CD4-positive, alpha-beta T cell treated with Interferon alpha-2 for 1 hour (primary cell): Measurements from ENCODE around the gene CNOT3.

ENCODE experiments used
- DNase-seq, 2 donors: peaks; one replicate each; pipeline ENCODE4 v3.0.0-alpha.2; 2020 to 2022

CNOT3 gene

DNA sequence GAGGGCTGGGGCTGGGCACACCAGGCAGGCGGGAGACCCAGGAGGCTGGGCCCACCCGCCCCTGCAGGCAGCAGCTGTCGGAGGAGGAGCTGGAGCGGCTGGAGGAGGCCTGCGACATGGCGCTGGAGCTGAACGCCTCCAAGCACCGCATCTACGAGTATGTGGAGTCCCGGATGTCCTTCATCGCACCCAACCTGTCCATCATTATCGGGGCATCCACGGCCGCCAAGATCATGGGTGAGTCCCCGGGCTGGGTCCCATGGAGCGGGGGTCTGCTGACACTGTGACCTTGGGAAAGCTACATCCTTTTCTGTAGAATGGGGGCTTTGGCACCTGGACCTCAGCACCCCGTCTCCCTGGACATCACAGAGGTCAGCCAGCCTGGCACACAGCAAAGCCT is 13.9 kb upstream of the CNOT3 start:
- DNase-seq, result no peak

DNA sequence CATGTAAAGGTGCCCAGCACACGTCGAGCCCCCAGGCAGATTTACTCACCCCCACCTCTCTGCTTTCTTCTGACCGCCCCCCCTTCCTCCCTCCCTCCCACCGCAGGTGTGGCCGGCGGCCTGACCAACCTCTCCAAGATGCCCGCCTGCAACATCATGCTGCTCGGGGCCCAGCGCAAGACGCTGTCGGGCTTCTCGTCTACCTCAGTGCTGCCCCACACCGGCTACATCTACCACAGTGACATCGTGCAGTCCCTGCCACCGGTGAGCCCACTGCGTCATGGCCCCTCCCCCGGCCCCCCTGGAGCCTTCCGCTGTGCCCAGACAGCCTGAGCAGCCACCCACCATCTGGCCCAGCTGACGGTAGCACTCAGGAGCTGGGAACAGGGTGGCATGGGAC is 13.2 kb upstream of the CNOT3 start:
- no peak for DNase-seq

DNA sequence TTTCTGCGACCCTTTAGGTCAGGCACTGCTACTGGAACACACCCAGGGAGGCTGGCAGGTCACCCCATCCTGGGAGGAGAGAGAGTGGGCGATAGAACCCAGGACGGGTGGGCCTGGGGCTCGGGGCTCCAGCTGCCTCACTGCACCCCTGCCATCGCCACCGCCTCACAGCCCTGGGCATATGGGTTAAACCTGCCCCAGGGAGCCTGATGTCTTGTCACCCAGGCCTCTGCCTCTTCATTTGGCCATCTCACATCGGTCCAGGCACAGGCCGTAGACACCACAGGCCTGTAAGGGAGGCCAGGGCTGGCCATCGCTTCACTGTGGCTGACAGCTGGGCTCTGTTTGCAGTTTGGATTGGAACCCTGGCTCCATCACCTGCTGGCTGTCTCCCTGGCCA is 11.8 kb upstream of the CNOT3 start:
- DNase-seq, result no peak

DNA sequence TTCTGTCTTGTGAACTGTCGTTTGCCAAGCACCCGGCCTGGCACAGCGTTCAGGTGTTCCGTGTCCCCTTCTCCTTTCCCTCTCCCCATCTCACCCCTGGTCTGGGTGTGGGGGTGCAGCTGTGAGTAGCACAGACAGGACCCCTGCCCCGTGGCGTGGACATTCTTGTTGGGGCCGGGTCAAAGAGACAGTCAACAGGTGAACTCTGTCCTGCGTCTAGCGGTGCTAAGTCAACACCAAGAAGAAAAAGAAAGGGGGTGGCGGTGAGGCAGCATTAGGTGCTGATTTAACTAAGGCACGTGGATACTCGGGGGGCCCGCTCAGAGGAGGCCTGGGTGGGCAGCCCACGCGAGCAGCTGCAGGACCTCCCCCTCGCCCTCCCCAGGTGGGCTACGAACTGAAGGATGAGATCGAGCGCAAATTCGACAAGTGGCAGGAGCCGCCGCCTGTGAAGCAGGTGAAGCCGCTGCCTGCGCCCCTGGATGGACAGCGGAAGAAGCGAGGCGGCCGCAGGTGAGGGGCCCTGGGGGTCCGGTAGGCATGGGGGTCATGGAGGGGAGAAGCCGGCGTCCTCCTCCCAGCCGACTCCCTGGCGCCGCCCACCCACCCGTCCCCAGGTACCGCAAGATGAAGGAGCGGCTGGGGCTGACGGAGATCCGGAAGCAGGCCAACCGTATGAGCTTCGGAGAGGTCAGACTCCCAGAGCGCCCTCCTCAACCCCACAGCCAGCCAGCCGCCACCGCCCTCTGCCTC is 9.7 kb upstream of the CNOT3 start:
- DNase-seq, result no peak

DNA sequence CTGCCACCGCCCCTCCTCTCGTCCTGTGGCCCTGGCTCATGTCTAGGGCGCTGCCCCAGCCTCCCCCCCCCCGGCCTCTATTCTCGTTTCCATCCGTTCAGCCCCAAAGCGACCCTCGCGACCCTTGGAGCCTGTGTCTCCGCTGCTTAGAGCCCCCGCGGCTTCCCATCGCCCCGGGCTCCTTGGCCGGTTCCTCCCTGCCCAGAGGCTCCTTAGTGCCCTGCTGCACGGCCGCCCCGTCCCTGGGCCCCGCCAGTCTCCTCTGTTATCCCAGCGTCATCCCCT is 9.2 kb upstream of the CNOT3 start:
- no peak for DNase-seq

DNA sequence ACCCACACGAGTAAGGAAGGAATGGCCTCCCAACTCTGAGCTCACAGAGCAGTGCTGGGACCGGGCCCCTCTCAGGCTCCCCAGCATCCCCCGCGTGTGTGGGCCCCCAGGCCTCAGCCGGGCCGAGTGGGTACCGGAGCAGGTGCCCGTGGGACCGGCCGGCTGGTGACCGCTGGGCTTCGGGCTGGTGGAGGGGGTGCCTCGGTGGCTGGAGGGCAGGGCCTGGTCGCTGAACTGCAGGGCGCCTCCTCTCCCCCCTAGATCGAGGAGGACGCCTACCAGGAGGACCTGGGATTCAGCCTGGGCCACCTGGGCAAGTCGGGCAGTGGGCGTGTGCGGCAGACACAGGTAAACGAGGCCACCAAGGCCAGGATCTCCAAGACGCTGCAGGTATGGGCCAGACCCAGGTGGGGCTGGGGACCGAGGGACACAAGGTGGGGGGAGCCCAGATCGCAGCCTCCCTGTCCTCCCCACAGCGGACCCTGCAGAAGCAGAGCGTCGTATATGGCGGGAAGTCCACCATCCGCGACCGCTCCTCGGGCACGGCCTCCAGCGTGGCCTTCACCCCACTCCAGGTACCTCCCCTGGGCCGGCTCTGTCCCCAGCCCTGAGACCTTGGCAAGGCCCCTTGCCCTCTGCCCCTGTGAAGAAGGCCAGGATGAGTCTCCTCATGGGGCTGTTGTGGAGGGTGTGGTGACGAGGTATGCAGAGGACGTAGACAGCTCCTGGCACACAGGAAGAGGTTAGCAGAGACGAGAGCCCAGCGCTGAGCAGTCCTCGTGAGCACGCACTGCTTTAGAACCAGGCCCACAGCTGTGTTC is 8.6 kb upstream of the CNOT3 start:
- no peak for DNase-seq

DNA sequence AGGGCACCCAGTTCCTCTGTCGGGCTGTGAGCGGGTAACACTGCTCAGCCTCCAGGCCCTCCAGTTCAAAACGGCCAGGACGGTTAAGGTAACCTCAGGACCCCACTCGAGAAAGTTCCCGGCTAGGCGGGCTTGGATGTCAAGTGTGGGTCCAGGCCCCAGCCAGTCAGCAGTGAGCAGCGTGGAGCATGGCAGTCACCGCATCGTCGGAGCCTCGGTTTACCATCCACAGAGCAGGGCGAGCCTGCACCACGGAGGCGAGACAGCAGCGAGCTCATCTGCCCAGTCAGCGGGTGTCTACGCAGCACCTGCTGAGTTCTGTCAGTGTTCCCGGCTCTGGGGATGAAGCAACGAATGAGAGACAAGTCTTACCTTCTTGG is 8.0 kb upstream of the CNOT3 start:
- no peak for DNase-seq

DNA sequence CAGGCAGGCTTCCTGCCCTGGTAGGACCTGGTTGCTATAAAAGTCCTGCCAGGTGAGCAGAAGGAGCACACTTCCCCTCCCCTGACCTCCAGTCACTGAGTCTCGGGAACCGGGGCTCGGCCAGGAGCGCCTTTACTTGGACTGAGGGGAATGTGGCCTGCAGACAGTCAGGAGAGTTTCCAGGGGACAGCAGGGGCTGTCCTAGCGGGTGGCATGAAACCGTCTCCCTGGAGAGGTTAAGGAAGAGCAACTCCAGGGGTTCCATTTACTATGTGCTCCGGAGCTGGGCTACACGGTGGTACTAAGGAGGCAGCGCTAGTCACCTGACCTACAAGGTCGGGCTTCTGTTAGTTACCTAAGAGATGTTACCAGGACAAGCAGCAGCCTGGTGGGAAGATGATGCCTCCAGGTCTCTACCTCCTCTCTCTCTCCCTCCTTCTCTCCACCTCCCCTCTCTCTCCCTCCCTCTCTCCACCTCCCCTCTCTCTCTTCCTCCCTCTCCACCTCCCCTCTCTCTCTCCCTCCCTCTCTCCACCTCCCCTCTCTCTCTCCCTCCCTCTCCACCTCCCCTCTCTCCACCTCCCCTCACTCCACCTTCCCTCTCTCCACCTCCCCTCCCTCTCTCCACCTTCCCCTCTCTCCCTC is 4.1 kb upstream of the CNOT3 start:
- no peak for DNase-seq

DNA sequence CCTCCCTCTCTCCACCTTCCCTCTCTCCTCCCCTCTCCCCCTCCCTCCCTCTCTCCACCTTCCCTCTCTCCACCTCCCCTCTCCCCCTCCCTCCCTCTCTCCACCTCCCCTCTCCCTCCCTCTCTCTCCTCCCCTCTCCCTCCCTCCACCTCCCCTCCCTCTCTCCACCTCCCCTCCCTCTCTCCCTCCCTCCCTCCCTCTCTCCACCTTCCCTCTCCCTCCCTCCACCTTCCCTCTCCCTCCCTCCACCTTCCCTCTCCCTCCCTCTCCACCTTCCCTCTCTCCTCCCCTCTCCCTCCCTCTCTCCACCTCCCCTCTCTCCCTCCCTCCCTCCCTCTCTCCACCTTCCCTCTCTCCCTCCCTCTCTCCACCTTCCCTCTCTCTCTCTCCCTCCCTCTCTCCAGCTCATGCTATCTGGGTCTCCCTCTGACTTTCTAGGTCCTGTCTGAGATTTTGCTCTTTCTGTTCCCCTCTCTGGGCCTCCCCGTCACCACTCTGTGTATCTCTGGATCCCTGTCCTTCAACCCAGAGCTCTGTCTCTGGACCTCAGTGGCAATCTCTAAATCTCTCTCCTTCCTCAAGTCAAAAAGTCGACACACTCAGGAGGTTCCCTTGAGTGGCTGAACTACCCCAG is 3.5 kb upstream of the CNOT3 start:
- no peak for DNase-seq

DNA sequence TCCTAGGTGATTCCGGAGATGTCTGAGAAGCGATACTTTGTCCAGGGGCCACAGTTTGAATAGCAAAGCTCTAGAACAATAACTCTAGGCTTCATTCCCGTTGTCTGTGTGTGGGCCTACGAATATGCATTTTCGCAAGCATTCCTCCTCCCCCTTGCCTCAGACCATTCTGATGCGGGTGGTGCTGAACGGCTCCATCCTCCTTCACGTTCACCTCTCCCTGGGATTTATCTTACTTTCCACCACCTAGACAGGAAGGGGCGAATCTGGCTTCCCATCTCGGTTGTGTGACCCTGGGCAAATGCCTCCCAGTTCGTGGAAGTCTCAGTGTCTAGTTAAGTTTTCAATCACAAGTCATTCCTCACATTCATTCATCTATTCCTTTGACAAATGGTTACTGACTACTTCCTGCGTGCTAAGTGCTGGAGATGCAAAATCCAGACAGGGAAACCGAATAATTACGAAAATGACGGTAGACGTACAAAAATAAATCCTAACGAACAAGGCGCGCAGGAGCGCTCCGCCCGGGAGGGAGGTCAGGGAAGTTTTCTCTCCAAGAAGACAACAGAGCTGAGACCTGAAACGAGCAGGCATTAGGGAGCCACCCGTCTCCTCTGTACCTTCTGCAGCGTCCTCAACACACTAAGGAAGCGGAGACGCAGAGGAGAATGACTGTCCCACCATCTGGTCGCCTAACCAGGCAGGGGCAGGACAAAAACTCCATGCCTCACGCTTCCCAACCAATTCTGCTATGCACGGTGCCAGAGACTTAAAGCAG is 1.3 kb upstream of the CNOT3 start:
- no peak for DNase-seq

DNA sequence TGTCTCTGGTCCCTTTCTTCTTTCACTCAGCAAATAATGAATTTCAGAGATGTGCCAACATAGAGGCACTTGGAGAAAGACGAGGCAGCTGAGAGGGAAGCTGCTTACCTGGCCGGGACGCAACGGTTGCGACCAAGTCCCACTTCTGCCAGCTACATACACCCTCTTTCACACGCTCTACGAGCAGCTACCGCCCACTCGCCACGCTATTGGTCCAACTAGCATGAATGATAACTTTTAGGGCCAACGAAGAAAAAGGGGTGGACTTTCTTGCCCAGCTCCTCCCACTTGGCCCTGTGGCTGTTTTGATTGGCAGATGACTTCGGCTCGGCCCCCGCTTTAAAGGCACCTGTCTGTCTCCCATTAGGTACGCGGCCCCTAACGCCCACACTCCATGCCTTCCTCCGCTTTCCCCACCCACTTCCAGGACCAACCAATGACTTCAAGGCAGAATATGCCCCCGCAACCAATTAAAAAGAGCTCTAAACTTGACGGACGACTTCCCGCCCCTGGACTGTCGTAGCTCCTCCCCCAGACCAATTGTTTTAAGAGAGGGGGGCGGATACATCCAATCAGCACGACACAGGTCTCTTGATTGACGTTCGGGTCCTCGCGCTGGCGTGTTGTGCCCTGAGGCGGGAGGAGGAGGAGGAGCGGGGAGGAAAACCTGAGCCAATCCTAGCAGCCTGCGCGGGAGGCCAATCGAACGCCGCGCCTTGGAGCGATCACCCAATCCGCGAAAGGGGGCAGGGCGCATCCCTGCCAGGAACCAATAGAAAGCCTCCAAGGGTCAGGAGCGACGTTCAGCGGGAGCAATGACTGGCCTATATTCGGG is 481 bp upstream of the CNOT3 start:
- peak; percentile 100 for DNase-seq

DNA sequence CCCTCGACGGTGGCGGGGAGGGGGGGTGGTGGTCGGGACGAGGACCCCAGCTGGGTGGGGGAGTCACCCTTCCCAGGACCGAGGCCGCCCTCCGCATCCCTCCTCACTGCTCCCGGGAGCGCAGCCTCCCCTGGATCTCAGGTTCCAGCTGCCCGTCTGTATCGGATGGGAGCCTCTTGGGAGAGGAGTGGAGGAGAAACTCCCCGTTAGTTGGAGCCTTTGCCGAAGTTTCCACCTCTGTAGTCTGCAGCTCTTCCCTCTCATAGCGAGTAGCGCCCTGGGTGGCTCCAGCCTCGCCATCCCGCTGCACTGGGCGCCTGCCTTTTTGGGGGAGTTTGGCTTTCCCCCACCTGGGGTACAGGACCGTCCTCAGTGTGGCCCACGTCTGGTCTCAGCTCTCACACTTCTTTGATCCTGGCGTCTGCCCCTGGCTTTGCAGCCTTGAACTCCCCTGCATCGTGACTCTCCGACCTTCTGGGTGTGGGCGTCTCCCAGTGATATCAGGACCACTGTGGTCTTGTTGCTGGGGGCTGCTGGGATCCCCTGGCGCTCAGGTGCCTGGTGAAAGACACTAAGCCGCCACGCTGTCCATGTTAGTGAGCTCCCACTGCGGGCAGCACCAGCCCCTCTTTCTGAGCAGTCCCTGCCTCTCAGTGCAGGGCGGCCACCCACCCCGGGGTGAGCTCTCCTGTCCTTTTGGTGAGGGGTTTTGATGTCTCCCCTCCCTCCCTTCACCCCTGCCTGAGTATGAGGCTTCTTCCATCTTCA is 1.1 kb downstream of the CNOT3 start:
- DNase-seq, result no peak

DNA sequence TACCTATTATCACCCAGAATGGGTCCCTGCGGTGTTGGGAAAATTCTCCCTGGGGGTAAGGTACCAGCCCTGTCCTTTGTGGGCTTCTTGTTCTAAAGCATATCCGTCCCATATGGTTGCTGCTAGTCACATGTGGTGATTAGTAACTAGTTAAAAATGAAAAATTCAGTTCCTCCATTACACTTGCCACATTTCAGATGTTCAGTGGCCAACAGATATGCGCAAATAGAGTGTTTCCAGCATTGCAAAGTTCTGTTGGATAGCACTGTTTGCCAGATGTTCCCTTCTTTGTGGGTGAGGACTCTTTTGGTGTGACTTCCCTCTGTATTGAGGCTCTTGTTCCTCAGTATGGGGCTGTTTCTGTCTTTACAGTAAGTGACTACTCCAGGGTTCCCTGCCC is 3.8 kb downstream of the CNOT3 start:
- no peak for DNase-seq

DNA sequence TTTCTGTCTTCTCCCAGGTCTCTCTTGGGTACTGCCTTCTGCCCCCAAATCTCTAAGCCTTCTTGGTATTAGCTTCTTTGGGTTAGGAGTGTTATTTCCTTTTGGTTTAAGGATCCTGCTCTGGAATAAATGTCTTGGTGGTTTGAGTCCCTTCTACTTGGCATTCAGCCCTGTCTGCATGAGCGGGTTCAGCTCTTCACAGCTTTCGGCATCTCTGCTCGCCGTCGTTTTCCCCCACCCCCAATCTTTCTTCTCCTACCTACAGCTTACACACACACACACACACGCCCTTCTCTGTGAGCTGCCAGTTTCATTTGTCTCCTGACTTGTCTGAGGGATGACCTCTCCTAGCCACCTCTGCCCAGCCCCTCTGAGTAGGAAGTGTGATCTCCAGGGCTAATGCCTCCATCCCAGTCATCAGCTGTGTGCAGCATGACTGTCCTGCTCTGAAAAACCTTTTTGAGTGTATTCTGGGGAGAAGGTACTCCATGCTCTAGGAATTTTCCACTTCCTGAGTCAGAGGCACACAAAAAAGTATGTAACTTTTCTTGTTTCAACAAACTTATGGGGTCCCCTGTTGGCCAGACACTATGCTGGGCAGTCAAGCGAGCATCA is 4.7 kb downstream of the CNOT3 start:
- DNase-seq, result no peak

DNA sequence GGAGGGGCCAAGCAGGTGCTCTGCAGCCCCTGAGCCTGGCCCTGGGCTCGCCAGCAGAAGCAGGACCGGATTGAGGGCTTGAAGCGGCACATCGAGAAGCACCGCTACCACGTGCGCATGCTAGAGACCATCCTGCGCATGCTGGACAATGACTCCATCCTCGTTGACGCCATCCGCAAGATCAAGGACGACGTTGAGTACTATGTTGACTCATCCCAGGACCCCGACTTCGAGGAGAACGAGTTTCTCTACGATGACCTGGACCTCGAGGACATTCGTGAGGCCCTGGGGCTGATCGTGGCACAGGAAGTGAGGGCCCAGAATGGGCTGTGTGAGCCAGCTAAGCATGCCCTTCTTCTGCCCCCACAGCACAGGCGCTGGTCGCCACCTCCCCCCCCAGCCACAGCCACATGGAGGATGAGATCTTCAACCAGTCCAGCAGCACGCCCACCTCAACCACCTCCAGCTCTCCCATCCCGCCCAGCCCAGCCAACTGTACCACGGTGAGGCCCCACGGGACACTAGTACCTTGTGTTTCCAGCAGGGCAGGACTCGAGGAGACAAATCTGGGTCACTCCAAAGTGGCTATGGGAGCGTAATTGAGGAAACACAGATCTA is 8.1 kb downstream of the CNOT3 start:
- DNase-seq, result no peak

DNA sequence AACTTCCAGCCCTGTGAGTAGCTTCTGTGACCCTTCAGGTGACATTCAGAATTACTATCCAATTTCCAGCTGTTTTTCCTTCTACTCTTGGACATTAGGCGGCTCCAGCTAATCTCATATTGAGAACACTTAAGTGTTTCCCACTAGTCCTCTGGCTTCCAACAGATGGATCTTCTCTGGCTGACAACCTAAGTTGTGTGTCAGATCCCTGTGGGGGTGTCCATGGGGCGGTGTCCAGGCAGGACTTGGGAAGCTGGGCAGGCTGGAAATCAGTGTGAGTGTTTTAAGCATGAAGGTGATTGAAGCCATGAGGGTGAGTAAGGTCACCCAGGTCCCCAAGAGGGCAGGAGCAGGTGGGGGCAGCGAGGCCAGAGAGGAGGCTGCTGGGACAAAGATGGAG is 10.1 kb downstream of the CNOT3 start:
- DNase-seq, result no peak

DNA sequence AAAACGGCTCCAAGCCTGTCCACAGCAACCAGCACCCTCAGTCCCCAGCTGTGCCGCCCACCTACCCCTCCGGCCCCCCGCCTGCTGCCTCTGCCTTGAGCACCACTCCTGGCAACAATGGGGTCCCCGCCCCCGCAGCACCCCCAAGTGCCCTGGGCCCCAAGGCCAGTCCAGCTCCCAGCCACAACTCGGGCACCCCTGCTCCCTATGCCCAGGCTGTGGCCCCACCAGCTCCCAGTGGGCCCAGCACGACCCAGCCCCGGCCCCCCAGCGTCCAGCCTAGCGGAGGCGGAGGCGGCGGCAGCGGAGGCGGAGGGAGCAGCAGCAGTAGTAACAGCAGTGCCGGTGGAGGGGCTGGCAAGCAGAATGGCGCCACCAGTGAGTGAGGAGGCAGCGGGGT is 10.6 kb downstream of the CNOT3 start:
- DNase-seq, result no peak

DNA sequence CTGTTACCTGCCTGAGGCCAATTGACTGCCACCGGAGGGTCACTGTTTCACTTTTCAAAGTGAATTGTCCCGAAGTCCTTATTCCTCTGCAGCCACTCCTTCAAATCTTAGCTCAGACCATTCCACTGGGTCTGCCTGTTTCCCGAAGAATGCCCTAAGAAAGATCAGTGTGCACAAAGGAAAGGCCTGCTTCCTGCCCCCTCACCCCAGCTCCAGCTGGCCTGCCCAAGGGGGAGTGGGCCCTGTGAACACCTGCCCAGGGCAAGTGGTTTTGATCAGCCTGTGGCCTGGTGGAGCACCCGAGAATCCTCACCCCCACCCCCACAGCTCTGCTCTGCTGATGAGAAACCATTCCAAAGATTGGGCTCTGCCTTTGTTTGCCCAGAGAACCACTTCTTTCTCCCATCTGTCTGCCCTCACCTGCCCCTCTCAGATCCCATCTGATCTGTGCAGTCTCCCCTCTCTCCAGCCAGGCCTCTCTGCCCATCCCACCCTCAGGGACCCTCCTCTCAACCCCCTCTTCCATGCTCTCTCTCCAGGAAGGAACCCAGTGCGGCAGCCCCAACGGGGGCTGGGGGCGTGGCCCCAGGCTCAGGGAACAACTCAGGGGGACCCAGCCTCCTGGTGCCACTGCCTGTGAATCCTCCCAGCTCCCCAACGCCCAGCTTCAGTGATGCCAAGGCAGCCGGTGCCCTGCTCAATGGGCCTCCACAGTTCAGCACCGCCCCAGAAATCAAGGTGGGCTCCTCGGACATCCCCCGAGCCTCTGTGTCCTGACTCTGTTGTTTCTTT is 11.7 kb downstream of the CNOT3 start:
- DNase-seq, result no peak

DNA sequence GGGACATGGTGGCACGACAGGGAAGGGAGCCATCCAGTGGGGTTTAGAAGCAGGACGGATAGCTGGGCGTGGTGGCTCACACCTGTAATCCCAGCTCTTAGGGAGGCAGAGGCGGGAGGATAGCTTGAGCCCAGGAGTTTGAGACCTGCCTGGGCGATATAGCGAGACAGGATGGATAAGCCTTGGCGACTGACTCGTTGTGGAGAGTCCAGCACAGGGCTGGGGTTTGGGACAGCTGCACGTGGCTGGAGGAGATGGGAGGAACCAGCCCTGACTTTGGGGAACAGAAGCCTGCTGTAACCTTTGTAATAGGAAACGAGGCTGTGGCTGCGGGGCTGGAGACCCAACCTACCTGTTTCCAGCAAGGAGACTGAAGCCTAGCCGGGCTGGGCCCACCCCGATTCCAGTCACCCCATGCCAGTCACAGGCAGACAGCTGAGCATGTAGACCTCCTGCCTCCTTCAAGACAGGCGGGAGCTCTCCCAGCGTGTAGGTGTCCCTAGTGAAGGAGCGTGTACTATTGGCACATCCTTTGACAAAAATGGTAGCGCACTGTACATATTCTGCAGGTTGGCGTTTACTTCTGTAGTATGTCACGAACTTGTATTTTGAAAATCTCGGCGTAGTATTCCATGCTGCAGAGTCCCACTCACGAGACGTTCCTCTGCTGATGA is 13.9 kb downstream of the CNOT3 start:
- no peak for DNase-seq
